ENCODE measurements around the gene ZBTB12. TPM values are rescaled to one million over a fixed set of nuclear protein-coding genes. Genes with fewer than 3 reads are reported as not detected.
"Not testable (repeated sequence)": the region's sequence is repeated elsewhere in the genome, so short reads cannot be mapped to it uniquely, and the experiment has no call there.

The ZBTB12 gene
- total and polyA plus RNA-seq, 2 experiments from 2014 or later, result 4.4 TPM; not detected in 1

- H3K9me2 ChIP-seq (replicated peaks; ENCODE audit: insufficient read depth), result no peaks in the 10 kb centered on the region
- peaks cover 19% of the 10 kb centered on the region for H3K79me2 ChIP-seq
- no peak overlapping the region for H3K4me3 ChIP-seq
- H3K4me1 ChIP-seq (ENCODE audit: insufficient read depth), result peaks cover 5% of the 10 kb centered on the region
- 98% methylated on average over 13 of the region's 13 CpGs for WGBS (ENCODE audit: low lambda C conversion rate, missing lambda C conversion rate)
- TF ChIP-seq EZH2phosphoT487 (IDR thresholded peaks at IDR 0.05; ENCODE audit: low read depth, severe bottlenecking, unreplicated experiment), result no peak
- TF ChIP-seq CTCF (IDR thresholded peaks at IDR 0.05; ENCODE audit: poor library complexity), result no peak
- TF ChIP-seq EZH2 (IDR thresholded peaks at IDR 0.05; ENCODE audit: borderline replicate concordance), result no peak
- no peaks in the 10 kb centered on the region for H3K27me3 ChIP-seq
- H2AFZ ChIP-seq, result no peak overlapping the region
- no peak overlapping the region for H3K27ac ChIP-seq
- H4K20me1 ChIP-seq (ENCODE audit: insufficient read depth, poor library complexity, severe bottlenecking), result peaks cover 2% of the 10 kb centered on the region
- no peaks in the 10 kb centered on the region for H3K36me3 ChIP-seq (replicated peaks; ENCODE audit: insufficient read depth, low read depth)
- peak; percentile 2 for DNase-seq (ENCODE audit: low spot score)
- peak overlapping the region; percentile 86 for H3K4me2 ChIP-seq
- H3K9me3 ChIP-seq (ENCODE audit: low read depth), result no peaks in the 10 kb centered on the region
Observed at GRCh38 chr6:31860349-31860748, 41.5 kb downstream of the ZBTB12 start.

- no peaks in the 10 kb centered on the region for H3K27me3 ChIP-seq
- no peaks in the 10 kb centered on the region for H3K9me2 ChIP-seq (replicated peaks; ENCODE audit: insufficient read depth)
- H3K4me1 ChIP-seq (ENCODE audit: insufficient read depth), result peaks cover 5% of the 10 kb centered on the region
- H3K9me3 ChIP-seq (ENCODE audit: low read depth), result no peaks in the 10 kb centered on the region
- H3K4me3 ChIP-seq, result no peak overlapping the region
- no peaks in the 10 kb centered on the region for H3K36me3 ChIP-seq (replicated peaks; ENCODE audit: insufficient read depth, low read depth)
- 83% methylated on average over 10 of the region's 11 CpGs for WGBS (ENCODE audit: low lambda C conversion rate, missing lambda C conversion rate)
- H2AFZ ChIP-seq, result no peak overlapping the region
- H3K4me2 ChIP-seq, result peak overlapping the region; percentile 86
- H4K20me1 ChIP-seq (ENCODE audit: insufficient read depth, poor library complexity, severe bottlenecking), result peaks cover 2% of the 10 kb centered on the region
- peaks cover 19% of the 10 kb centered on the region for H3K79me2 ChIP-seq
- no peak overlapping the region for H3K27ac ChIP-seq
- no peak for TF ChIP-seq EZH2phosphoT487 (IDR thresholded peaks at IDR 0.05; ENCODE audit: low read depth, severe bottlenecking, unreplicated experiment)
- no peak for TF ChIP-seq CTCF (IDR thresholded peaks at IDR 0.05; ENCODE audit: poor library complexity)
- no peak for TF ChIP-seq EZH2 (IDR thresholded peaks at IDR 0.05; ENCODE audit: borderline replicate concordance)
- DNase-seq (ENCODE audit: low spot score), result peak; percentile 6
Observed at GRCh38 chr6:31859923-31860322, 42.0 kb downstream of the ZBTB12 start.

GRCh38 chr6:31858707-31859106 lies 43.2 kb downstream of the ZBTB12 start:
- no peaks in the 10 kb centered on the region for H3K9me3 ChIP-seq (ENCODE audit: low read depth)
- WGBS (ENCODE audit: low lambda C conversion rate, missing lambda C conversion rate), result 96% methylated on average over 8 of the region's 8 CpGs
- H3K27me3 ChIP-seq, result no peaks in the 10 kb centered on the region
- H3K4me1 ChIP-seq (ENCODE audit: insufficient read depth), result no peaks in the 10 kb centered on the region
- no peak for TF ChIP-seq EZH2phosphoT487 (IDR thresholded peaks at IDR 0.05; ENCODE audit: low read depth, severe bottlenecking, unreplicated experiment)
- no peak for TF ChIP-seq EZH2 (IDR thresholded peaks at IDR 0.05; ENCODE audit: borderline replicate concordance)
- TF ChIP-seq CTCF (IDR thresholded peaks at IDR 0.05; ENCODE audit: poor library complexity), result no peak
- no peak overlapping the region for H3K4me3 ChIP-seq
- no peaks in the 10 kb centered on the region for H3K36me3 ChIP-seq (replicated peaks; ENCODE audit: insufficient read depth, low read depth)
- no peaks in the 10 kb centered on the region for H3K9me2 ChIP-seq (replicated peaks; ENCODE audit: insufficient read depth)
- no peak overlapping the region for H3K4me2 ChIP-seq
- peaks cover 2% of the 10 kb centered on the region for H4K20me1 ChIP-seq (ENCODE audit: insufficient read depth, poor library complexity, severe bottlenecking)
- H3K79me2 ChIP-seq, result peaks cover 19% of the 10 kb centered on the region
- H2AFZ ChIP-seq, result no peak overlapping the region
- DNase-seq (ENCODE audit: low spot score), result peak; percentile 2
- H3K27ac ChIP-seq, result no peak overlapping the region

GRCh38 chr6:31857774-31858173 lies 44.1 kb downstream of the ZBTB12 start:
- H3K36me3 ChIP-seq (replicated peaks; ENCODE audit: insufficient read depth, low read depth); H3K9me2 ChIP-seq (replicated peaks; ENCODE audit: insufficient read depth); H2AFZ ChIP-seq; H4K20me1 ChIP-seq (ENCODE audit: insufficient read depth, poor library complexity, severe bottlenecking); H3K4me2 ChIP-seq; DNase-seq (ENCODE audit: low spot score); H3K4me1 ChIP-seq (ENCODE audit: insufficient read depth); H3K27me3 ChIP-seq; H3K4me3 ChIP-seq; H3K27ac ChIP-seq; H3K9me3 ChIP-seq (ENCODE audit: low read depth): not testable (repeated sequence)
- WGBS (ENCODE audit: low lambda C conversion rate, missing lambda C conversion rate), result 96% methylated on average over 8 of the region's 8 CpGs
- peaks cover 19% of the 10 kb centered on the region for H3K79me2 ChIP-seq

- H3K27me3 ChIP-seq; H3K79me2 ChIP-seq; DNase-seq (ENCODE audit: low spot score); H3K36me3 ChIP-seq (replicated peaks; ENCODE audit: insufficient read depth, low read depth); H3K4me3 ChIP-seq; H4K20me1 ChIP-seq (ENCODE audit: insufficient read depth, poor library complexity, severe bottlenecking); H3K9me3 ChIP-seq (ENCODE audit: low read depth); H2AFZ ChIP-seq; H3K9me2 ChIP-seq (replicated peaks; ENCODE audit: insufficient read depth); H3K4me1 ChIP-seq (ENCODE audit: insufficient read depth): not testable (repeated sequence)
- WGBS (ENCODE audit: low lambda C conversion rate, missing lambda C conversion rate), result 74% methylated on average over 22 of the region's 35 CpGs
- peak overlapping the region; percentile 35 for H3K4me2 ChIP-seq
- H3K27ac ChIP-seq, result peak overlapping the region; percentile 96
Observed at GRCh38 chr6:31851980-31852718, 49.7 kb downstream of the ZBTB12 start.

Data from hepatocyte (in vitro differentiated cells).